CD4-positive, alpha-beta T cell treated with Interferon gamma for 1 hour (primary cell): ENCODE results near the gene GLI2.

Experiments
- DNase-seq: peaks from one replicate; pipeline ENCODE4 v3.0.0-alpha.2; 2020

Gene GLI2

DNA sequence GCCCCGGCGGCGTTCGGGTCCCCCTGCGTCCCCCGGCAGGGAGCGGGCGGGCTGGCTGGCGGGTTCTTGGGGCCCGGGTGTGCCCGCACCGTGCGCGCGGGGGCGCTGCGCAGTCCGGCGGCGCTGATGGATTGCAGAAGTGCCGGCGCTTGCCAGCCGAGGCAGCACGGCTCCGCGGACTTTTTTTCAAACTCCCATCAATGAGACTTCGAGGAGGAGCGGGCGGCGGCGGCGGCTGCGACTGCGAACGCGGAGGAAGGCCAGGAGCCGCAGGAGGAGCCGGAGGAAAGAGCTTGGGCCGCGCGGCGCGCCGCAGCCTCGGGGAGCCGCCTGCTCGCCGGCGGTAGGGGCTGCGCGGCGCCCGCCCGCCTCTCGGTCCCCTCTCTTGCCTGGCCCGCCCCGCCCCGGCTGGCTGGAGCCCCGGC lies at the start of gene GLI2:
TSS of gene GLI2 (plus strand) at position 123 of the 425 bp plus-strand sequence. CDS start 61,453 bp downstream, outside the sequence.
- DNase-seq, result no peak

DNA sequence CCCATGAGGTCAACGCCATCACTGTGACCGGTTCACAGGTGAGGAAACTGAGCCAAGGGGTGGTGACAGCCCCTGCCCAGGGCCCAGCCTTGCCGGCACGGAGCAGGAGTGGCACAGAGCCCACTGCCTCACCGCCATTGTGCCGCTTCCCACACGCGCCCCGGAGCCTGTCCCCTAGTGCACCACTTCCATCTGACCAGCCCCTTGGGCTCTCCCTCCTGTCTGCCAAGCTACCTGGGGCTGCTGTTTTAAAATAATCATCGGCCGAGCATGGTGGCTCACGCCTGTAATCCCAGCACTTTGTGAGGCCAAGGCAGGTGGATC lies 49.7 kb upstream of the GLI2 start:
- DNase-seq, result no peak

DNA sequence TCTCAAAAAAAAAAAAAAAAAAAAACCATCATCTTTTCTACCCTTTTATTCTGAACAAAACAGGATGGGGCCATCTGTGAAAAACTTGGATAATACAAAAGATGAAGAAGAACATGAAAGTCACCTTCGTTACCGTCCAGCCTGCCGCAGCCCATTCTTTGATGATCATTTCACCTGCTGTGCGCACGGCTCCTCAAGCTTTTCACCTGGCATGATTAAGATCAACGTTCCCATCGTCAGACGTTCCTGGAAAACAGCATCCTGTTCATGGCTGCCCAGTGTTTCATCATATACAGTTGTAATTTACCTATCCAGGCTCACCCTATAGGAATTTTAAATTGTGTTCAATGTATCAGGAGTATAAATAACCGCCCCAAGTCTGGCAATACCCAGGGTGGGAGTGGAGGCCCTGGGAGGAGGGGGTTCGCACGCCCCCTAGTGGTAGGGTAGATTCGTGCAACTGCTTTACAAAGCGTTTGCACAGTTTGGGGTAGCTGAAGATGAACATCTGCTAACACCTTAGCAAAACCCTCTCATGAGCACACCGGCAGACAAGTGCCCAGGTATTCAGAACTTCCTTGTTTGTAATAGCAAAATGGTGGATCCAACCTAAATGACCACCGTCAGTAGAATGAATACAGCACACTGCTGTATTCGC lies 49.0 kb upstream of the GLI2 start:
- DNase-seq, result no peak

DNA sequence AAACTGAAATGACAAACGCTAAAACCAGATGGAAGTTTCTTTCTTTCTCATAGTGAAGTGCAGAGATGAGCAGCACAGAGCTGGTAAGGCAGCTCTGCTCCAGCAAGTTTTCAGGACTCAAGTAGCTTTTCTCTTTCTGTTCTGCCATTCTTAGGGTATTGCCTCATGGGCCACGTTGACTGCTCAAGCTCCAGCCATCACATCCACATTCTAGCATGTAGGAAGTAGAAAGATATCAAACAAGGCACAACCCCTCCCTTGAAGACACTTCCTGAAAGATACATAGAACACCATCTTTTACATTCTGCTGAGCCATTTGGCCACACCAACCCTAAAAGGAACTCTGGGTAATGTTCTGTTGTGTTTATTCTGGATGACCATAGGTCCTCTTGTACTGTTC lies 48.5 kb upstream of the GLI2 start:
- no peak for DNase-seq

DNA sequence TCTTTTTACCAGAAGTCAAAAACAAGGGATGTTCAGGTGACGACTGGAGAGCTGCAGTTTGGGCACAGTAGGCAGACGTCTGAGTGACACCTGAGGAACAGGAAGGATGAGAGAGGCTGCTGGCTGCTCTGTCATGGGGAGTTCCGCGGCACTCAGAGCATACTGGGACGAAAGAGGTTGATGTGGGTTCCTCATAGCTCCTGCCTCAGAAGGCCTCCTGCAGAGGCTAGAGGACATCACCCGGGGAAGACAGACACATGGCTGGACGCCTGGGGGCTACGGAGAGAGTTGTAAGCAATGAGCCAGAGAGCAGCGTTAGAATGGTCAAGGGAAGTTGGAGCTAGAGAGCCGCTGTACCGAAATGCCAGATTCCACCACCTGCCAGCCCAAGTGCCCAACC lies 45.1 kb upstream of the GLI2 start:
- DNase-seq, result no peak

DNA sequence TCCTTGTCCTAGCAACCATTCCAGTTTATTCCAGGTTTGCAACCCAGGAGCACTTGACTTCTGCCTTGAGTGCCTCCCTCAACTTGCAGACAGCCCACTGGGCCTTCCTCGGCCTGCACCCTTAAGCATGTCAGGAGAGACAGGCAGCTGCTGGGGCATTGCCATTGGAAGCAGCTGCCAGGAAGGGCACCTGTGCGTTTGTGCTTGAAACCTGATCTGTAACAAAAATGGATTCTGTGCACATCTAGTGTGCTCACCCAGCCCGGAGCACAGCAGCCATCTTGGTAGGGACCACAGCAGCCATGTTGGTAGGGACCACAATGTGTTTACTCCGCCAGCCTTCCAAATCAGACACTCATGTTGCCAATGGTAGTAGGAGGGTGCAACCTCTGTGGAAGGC lies 44.3 kb upstream of the GLI2 start:
- DNase-seq, result no peak

DNA sequence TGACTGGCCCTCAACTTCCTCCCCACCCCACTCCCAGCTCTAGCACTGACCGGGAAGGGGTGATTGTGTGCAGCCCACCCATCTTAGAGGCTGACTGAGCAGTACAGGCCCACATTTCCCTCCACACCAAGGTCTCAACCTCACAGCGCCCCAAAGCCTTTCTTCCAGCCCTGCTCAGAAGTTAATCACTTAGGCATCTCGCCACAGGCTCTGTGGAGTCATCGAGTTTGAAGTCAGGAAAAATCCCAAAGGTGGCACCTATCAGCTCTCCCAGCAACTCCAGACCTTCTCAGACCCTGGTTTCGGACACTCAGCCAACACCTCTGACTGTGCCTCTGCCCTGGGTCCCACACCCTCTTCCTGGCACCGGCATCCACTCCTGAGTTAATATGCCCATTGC lies 43.0 kb upstream of the GLI2 start:
- no peak for DNase-seq

DNA sequence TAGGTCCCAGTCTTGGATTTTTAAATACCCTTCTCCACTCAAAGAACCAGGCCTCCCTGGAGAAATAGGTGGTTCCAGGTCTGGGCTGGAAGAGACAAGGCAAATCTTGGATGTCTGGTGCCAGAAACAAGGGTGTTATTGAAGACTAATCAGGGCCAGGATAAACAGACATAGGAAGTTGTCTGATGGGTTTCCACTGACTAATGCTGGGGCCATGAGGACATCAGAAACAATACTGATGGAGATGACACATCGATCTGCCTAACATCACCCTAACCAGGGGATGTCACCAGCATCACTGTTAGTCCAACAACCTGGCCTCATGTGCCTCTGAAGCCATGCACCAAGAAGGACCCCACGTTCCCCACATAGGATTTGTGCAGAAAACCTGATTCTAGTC lies 42.5 kb upstream of the GLI2 start:
- no peak for DNase-seq

DNA sequence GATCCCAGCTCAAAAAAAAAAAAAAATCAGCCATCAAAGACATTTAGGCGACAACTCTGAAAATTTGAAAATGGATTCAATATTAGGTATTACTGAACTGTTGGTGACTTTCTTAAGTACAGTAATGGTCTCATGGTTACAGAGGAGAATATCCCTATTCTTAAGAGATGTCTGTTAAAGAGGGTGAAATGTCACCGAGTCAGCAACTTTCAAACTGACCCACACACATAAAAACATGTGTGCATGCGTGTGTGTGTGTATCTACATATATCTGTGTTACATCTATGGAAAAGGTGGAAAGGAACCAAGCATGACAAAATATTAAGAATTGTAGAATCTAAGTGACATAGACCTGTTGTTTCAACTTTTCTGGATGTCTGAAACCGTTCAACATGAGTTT lies 41.6 kb upstream of the GLI2 start:
- DNase-seq, result no peak

DNA sequence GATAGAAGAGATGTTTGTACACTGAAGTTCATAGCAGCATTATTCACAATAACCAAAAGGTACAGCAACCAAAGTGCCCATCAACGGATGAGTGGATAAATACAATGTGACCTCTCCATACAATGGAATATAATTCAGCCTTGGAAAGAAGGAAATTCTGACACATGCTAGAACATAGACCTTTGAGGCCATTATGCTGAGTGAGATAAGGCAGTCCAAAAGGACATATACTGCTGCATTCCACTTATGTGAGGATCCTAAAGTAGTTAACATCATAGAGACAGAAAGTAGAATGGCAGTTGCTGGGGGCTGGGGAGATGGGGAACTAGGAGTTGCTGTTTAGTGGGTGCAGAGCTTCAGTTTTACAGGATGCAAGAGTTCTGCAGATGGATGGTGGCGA lies 38.2 kb upstream of the GLI2 start:
- no peak for DNase-seq

DNA sequence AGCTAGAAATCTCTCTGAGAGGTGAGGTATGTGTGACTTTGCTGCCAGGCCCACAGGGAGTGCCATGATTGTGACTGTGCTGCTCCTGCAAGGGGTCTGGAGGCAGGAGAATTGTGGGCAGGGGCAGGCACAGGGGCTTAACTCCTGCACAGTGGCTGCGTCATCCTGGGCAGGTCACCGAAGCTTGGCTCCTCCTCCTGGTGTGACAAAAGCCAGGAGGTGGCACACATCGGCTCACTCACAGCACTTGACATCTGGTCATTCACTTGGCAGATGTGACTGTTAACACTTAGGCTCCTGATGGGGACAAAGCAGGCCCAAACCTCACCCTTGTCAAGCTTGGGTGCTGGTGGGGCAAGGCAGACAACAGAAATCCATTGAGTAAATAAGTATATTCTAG lies 36.4 kb upstream of the GLI2 start:
- DNase-seq, result no peak

DNA sequence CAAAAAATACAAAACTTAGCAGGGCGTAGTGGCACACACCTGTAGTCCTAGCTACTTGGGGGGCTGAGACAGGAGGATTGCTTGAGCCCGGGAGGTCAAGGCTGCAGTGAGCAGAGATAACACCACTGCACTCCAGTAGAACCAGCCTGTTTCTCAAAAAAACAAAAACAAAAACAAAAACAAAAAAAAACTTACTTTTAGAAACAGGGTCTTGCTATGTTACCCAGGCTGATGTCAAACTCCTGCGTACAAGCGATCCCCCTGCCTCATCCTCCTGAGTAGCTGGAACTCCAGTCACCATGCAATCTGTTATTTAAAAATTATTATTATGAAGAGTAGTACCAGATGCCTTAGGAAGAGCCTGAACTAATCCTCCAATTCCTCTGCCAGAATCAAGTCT lies 35.0 kb upstream of the GLI2 start:
- DNase-seq, result no peak

DNA sequence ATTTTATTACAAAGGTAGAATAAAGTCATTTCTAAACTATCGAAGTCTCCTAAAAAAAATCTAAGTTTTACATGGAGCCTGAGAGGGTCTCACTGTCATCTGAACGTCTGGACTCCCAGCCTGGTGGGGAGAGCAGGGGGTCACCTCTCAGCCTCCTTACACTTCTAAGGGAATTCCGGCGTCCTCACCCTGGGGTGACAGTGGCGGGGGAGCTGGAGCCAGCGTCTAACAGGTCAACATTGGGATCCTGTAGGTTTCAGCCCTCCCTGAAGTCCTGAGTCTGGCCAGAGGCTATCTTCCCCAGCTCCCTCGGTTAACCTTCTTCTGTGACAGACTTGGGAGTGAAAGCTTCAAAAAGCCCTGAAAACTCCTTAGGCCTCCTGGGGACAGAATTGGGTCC lies 34.6 kb upstream of the GLI2 start:
- DNase-seq, result no peak

DNA sequence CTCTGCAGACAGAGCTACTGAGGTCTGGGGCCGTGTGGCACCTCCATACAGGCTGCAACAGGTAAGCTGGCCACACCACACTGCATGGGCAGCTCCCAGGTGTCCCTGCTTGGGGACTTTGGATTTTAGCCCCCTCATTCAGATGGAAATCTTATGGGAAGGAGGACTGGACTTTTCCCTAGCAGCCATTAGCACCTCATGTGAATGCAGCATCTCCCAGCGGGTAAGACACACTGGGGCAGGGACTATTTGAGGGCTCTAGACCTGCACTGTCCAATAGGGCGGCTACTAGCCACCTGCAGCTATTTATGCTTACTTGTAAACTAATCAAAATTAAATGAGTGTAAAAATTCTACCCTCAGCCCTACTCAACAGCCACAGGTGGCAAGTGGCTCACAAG lies 34.2 kb upstream of the GLI2 start:
- DNase-seq, result no peak

DNA sequence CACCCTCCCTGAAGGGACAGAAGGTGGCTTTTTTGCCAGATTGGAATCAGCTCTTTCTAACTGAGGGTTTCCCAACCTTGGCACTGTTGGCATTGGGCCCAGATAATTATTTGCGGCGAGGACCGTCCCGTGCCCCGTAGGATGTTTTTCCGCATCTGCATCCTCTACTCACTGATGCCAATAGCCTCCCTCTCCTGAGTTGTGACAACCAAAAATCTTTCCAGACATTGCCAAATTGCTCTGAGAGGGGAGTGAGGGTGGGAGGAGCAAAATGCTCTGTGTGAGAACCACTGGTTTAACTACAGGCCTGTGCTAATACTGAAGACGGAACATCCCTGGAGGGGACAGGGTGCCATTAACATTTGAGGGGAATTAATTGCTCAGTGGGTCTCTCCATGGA lies 33.6 kb upstream of the GLI2 start:
- DNase-seq, result no peak

DNA sequence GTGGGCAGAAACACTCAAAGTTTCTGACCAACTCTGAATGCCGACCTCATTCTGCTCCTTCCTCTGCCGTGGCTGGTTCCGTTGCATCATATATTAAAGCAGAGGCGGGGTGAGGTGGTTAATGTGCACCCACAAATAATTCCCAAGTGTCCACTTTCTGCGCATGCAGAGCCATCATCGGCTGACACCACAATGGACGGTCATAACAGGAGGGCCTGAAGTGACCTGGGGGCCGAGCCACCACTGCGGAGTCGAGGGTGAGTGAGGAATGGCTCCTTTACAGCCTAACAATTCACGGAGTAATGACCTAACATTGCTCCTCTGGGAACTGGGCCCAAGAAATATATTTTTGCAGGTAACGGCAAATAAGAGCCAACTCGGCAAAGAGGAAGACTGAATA lies 32.9 kb upstream of the GLI2 start:
- no peak for DNase-seq

DNA sequence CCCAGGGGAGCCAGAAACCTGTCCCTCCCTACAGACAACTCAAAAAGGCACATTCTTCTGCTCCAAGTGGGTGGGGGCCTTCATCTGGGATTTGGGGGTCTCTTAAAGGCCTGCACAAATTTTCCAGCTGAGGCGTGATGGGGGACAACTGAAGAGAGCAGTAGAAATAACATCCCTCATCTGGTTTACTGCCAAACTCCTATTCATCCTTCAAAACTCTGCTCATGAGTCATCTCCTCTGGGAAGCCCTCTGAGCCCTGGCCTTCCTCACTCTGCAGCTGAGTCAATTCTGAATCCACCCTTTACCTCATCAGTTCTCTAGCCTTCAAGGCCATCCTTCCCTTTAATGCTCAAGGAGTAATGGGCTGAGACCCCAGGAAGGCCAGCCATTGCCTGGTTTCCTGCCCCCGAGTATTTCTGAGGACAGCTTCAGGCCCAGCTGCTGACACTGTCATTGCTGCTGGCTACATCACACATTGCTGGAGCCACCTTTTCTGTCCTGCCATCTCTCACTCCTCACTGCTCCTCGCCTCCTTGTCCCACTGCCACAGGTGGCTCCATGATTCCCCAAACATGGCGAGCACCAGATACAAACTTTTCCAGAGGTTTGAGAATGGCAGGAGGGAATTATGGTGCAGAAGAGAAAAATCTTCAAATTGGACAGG lies 32.2 kb upstream of the GLI2 start:
- DNase-seq, result no peak

DNA sequence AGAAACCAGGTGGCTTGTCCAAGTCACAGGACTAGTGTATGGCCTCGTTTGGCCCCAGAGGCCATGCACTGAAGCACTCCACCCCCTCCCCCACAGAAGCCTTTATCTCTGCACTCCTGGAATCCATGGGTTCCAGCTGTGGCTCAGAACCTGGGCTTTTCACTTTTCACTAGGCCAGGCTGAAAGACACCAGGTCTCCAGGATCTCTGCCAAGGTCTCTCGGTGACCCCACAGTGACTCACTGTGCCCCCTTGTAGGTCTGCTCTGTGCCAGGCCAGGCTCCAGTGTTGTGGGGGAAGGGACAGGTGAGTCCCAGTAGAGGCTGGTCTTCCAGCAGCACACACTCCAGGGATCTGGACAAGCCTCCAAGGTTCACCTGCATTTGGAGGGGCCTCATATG lies 31.0 kb upstream of the GLI2 start:
- no peak for DNase-seq

DNA sequence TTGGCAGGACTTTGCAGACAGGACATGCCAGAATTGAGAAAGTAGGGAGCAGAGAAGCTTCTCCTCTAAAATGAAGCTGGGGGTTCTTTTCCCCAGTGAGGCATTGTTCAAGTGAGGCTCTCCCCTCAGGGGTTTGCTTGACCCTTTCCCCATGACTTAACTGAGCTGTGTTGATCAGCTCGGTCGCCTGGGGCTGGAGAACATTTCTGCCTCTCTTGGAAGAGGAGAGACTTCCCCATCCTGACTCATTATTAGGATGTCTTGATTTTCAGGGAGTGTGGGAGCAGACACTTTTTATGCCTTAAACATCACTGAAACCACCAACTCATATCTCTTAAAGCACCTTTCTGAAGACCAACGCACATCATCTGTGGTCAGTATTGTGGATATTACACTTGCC lies 27.9 kb upstream of the GLI2 start:
- DNase-seq, result no peak

DNA sequence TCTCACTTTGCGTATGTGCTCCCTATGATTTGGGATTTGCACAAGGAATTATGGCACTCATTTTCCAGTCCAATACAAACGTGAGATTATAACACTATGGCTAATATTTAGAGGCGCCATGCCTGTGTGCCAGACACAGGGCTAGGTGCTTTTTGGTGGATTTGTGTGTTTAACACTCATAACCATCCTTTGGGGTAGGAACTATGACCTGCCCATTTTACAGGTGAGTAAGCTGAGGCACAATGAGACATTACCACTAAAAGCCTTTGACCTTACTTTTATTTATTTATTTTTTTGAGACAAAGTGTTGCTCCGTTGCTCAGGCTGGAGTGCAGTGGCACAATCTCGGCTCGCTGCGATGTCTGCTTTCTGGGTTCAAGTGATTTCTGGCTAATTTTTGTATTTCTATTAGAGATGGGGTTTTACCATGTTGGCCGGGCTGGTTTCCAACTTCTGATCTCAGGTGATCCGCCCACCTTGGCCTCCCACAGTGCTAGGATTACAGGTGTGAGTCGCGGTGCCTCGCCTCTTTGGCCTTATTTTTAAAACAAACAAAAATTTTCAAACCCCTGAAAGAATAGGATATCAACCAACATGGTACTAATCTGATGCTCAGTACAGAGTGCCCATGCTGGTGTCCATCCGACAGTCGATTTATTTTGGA lies 26.6 kb upstream of the GLI2 start:
- DNase-seq, result no peak

DNA sequence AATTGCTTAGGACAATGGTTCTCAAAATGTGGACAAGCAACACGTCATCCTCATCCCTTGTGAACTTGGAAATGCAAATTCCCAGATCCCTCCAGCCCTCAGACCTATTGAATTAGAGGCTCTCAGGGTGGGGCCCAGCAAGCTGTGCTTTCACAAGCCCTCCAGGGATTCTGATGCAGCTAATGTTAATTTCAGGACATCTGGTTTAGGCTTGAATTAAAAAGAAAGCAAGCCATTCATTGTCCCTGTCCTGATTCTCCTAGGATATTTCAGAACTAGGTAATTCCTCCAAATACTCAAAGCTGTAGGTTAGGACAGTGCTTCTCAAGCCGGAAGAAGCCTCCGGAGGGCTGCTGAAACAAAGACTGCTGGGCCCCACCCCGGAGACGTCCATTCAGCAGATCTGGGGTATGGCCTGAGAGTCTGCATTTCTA lies 26.0 kb upstream of the GLI2 start:
- no peak for DNase-seq

DNA sequence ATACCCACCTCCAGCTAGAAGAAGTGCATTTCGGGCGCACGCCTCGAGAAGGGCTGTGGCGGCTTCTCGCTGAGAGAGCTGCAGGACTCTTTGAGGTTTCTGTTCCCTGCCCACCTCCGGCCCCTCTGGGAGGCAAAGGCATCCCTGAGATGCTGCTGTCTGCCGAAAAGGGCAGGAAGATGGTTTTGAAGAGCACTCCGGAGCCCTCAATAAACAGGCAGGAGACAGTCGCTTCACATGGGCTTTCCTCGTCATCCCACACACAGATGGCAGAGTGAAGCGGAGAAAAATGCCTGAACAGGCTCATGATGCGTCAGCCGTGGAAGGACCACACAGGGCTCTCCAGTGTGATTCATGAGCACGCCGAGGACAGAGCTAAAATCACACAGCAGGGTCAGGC lies 25.4 kb upstream of the GLI2 start:
- DNase-seq, result no peak

DNA sequence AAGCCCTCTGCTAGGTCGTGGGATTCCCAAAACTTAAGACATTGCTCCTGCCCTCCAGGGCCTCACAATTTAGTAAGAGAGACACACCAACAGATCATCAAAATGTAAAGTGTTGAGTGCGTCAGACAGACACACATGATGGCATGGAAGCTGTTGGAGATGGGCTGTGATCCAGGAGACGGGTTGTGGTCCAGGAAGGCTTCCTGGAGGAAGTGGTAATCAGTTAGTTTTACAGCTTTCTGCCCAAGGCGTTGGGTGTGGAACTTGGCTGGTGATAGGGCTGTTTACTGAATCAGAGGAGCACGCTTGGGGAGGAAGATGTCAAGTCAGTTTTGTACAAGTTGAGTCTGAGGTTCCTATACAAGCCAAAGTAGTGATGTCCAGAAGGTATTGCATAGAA lies 24.0 kb upstream of the GLI2 start:
- no peak for DNase-seq

DNA sequence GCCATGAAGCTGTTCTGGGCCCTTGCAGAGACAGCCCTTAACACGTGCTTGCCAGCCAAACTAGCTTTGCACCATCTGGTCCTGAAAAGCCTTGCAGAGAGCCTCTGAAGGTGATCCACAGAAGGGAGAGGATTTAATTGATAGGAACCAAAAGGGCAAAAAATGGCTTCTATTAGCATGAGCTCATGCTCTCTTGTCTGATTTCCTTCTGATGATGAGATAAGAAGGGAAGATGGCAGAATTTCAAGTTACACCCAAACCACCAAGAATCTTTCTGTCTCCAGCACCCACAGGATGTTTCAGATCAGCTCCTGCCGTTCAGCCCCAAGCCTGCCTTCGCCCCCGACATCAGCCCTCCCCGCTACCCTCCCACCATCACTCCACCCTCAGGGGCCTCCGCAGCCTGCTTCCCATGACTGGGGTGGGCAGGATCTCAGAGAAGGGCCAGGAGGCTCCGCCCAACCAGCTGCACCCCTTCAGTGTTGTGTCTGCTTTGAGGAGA lies 23.4 kb upstream of the GLI2 start:
- DNase-seq, result no peak

DNA sequence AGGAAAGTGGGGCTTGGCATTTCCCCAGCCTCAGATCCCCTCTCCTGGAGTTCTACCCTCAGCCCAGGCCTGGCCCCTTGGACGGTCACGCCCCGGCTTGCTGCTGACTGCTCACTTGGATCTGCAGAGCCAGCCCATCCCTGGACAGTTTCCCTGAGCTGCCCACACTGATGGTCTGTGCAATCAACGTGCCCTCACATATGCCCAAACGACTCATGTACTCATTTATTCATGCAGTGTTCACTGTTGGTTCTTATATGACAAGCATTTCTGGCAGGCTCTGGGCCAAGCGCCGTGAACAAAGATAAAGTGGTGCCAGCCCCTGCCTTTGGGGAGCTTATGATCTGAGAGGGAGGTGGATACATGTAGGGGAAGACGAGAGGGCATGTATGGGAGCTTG lies 20.3 kb upstream of the GLI2 start:
- no peak for DNase-seq
